HepG2 (cell line): ENCODE measurements around the gene FGFR1OP2. TPM values are rescaled to one million over a fixed set of nuclear protein-coding genes. Genes with fewer than 3 reads are reported as not detected.

Experiments
- CAMTA2 ChIP-seq: sonication (generic); formaldehyde crosslinking; IDR thresholded peaks from 2 replicates; pipeline ENCODE4 v1.4.0; 2020; ENCODE audit warnings: mild to moderate bottlenecking, missing genetic modification reagents, borderline replicate concordance
- DMAP1 ChIP-seq: IDR thresholded peaks from 2 replicates; pipeline ENCODE4 v1.6.1; 2016
- ETV5 ChIP-seq: IDR thresholded peaks from 2 replicates; pipeline ENCODE4 v1.6.1; 2018; ENCODE audit warnings: missing biosample characterization, missing genetic modification reagents, inconsistent platforms, borderline replicate concordance
- GFI1 ChIP-seq: sonication (generic); formaldehyde crosslinking; IDR thresholded peaks from 2 replicates; pipeline ENCODE4 v1.5.0; 2020; ENCODE audit warnings: missing genetic modification reagents, mild to moderate bottlenecking, borderline replicate concordance
- KDM3A ChIP-seq: IDR thresholded peaks from 2 replicates; pipeline ENCODE4 v1.6.1; 2018; ENCODE audit warnings: low read depth, missing compliant biosample characterization
- MED13 ChIP-seq: sonication (generic); formaldehyde crosslinking; IDR thresholded peaks from 2 replicates; pipeline ENCODE4 v1.5.0; 2020; ENCODE audit warnings: missing genetic modification reagents
- MEIS1 ChIP-seq: sonication (generic); formaldehyde crosslinking; IDR thresholded peaks from 2 replicates; pipeline ENCODE4 v1.9.0; 2021; ENCODE audit warnings: mild to moderate bottlenecking, missing genetic modification reagents, moderate library complexity, borderline replicate concordance
- REPIN1 ChIP-seq: sonication (generic); formaldehyde crosslinking; IDR thresholded peaks from 2 replicates; pipeline ENCODE4 v1.8.0; 2022; ENCODE audit warnings: missing genetic modification reagents, low read depth, mild to moderate bottlenecking, borderline replicate concordance
- REXO4 ChIP-seq: sonication (generic); formaldehyde crosslinking; IDR thresholded peaks from 2 replicates; pipeline ENCODE4 v1.8.0; 2022; ENCODE audit warnings: missing genetic modification reagents, mild to moderate bottlenecking, borderline replicate concordance
- SMAD3 ChIP-seq: sonication (generic); formaldehyde crosslinking; IDR thresholded peaks from 2 replicates; pipeline ENCODE4 v1.4.0; 2020; ENCODE audit warnings: missing genetic modification reagents
- ZBTB8A ChIP-seq: sonication (generic); formaldehyde crosslinking; IDR thresholded peaks from 2 replicates; pipeline ENCODE4 v1.4.0; 2020; ENCODE audit warnings: mild to moderate bottlenecking, low read depth, missing genetic modification reagents, borderline replicate concordance
- ZNF263 ChIP-seq: sonication (generic); formaldehyde crosslinking; IDR thresholded peaks from 2 replicates; pipeline ENCODE4 v1.4.0; 2020; ENCODE audit warnings: missing genetic modification reagents
- ZNF335 ChIP-seq: sonication (generic); formaldehyde crosslinking; IDR thresholded peaks from 2 replicates; pipeline ENCODE4 v1.4.0; 2020; ENCODE audit warnings: missing genetic modification reagents
- ZNF431 ChIP-seq: sonication (generic); formaldehyde crosslinking; IDR thresholded peaks from 2 replicates; pipeline ENCODE4 v1.9.0; 2022; ENCODE audit warnings: missing genetic modification reagents, low read depth, mild to moderate bottlenecking, borderline replicate concordance
- ZNF660 ChIP-seq: sonication (generic); formaldehyde crosslinking; IDR thresholded peaks from 2 replicates; pipeline ENCODE4 v1.5.1; 2020; ENCODE audit warnings: mild to moderate bottlenecking, low read depth, missing genetic modification reagents, borderline replicate concordance
- ZNF737 ChIP-seq: sonication (generic); formaldehyde crosslinking; IDR thresholded peaks from 2 replicates; pipeline ENCODE4 v1.5.0; 2020; ENCODE audit warnings: missing genetic modification reagents, mild to moderate bottlenecking, borderline replicate concordance
- ZNF850 ChIP-seq: sonication (generic); formaldehyde crosslinking; conservative IDR thresholded peaks from 2 replicates; pipeline ENCODE4 v1.9.0; 2021; ENCODE audit warnings: mild to moderate bottlenecking, missing genetic modification reagents
- ZNF878 ChIP-seq: sonication (generic); formaldehyde crosslinking; IDR thresholded peaks from 2 replicates; pipeline ENCODE4 v1.8.1; 2023; ENCODE audit warnings: mild to moderate bottlenecking, missing genetic modification reagents, moderate library complexity
- ZZZ3 ChIP-seq: sonication (generic); formaldehyde crosslinking; IDR thresholded peaks from 2 replicates; pipeline ENCODE4 v1.4.0; 2020; ENCODE audit warnings: missing genetic modification reagents, mild to moderate bottlenecking, borderline replicate concordance
- polyA plus RNA-seq, 8 experiments: library from polyadenylated mRNA; depleted of rRNA in 3 of 8; stranded (reverse) in 7 of 8; unstranded in 1 of 8; fragments of >200 nt; fragmentation: Illumina TruSeq in 4 of 8; extraction: Trizol in 4 of 8; gene quantifications; 2 replicates each; pipeline versions ENCODE4 v1.2.1 to v1.2.3, GENCODE V29; 2011 to 2016; ENCODE audit warnings: low read depth in 4 of 8, missing spikeins in 1 of 8, mixed read lengths in 1 of 8; ENCODE audit not compliant: insufficient read depth in 1 of 8
- total RNA-seq, 5 experiments: library from RNA; depleted of rRNA; stranded (reverse); fragments of >200 nt; fragmentation: Illumina TruSeq; extraction: Trizol; gene quantifications; 2 replicates each; pipeline ENCODE4 v1.2.3, GENCODE V29; 2016; ENCODE audit warnings: low read depth in 1 of 5
- TF ChIP-seq, protein P1 (sequence below): IDR thresholded peaks from 2 replicates; pipeline ENCODE4 v1.6.1; 2016; ENCODE audit warnings: low read depth, control low read depth
- TF ChIP-seq, protein P2 (sequence below): sonication (generic); formaldehyde crosslinking; IDR thresholded peaks from 2 replicates; pipeline ENCODE4 v1.5.1; 2020; ENCODE audit warnings: mild to moderate bottlenecking, missing genetic modification reagents, borderline replicate concordance
- TF ChIP-seq, protein P3 (sequence below): sonication (generic); formaldehyde crosslinking; IDR thresholded peaks from 2 replicates; pipeline ENCODE4 v1.9.0; 2022; ENCODE audit warnings: low read depth, missing genetic modification reagents
- TF ChIP-seq, protein P4 (sequence below): fragments of 450-650 bp; IDR thresholded peaks from 2 replicates; pipeline ENCODE4 v1.6.1; 2017
- TF ChIP-seq, protein P5 (sequence below): sonication (generic); formaldehyde crosslinking; IDR thresholded peaks from 2 replicates; pipeline ENCODE4 v1.8.1; 2023; ENCODE audit warnings: mild to moderate bottlenecking, missing genetic modification reagents

FGFR1OP2 gene
- total and polyA plus RNA-seq, 2 of the 13 experiments (the other 11 are each of a cell fraction or from before 2014, with no cell fraction given), result 18.3 to 38.1 TPM

DNA sequence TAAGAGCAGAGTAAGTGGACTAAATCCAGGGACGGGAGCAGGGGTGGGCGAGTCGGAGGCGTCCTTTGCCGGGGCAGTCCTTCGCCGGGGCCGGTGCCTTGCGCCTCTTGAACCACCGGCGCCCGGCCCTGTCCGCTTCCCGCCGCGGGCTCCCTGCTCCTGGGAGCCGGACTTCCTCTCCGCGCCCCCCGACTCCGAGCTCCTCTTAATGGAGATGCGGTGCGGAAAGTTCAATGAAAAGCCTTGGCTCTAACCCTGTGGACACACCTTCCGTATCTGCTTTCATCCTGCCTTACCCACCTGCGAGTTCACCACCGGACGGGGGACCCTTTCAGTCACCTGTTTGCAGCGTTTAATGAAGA, 412 bp downstream of the FGFR1OP2 start (continued):
- TF ChIP-seq, protein P1, sequence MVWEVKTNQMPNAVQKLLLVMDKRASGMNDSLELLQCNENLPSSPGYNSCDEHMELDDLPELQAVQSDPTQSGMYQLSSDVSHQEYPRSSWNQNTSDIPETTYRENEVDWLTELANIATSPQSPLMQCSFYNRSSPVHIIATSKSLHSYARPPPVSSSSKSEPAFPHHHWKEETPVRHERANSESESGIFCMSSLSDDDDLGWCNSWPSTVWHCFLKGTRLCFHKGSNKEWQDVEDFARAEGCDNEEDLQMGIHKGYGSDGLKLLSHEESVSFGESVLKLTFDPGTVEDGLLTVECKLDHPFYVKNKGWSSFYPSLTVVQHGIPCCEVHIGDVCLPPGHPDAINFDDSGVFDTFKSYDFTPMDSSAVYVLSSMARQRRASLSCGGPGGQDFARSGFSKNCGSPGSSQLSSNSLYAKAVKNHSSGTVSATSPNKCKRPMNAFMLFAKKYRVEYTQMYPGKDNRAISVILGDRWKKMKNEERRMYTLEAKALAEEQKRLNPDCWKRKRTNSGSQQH (CRISPR knock-in tag), result 0 out of 2 replicates have a peak, but pooled peaks have one; percentile 46
- TF ChIP-seq, protein P2, sequence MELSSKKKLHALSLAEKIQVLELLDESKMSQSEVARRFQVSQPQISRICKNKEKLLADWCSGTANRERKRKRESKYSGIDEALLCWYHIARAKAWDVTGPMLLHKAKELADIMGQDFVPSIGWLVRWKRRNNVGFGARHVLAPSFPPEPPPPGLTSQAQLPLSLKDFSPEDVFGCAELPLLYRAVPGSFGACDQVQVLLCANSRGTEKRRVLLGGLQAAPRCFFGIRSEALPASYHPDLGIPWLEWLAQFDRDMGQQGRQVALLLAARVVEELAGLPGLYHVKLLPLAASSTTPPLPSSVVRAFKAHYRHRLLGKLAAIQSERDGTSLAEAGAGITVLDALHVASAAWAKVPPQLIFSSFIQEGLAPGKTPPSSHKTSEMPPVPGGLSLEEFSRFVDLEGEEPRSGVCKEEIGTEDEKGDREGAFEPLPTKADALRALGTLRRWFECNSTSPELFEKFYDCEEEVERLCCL, result no peak
- TF ChIP-seq MED13 (CRISPR knock-in tag) (no peak), REXO4 (CRISPR knock-in tag) (no peak), ZNF660 (no peak), ETV5 (CRISPR knock-in tag) (0 out of 2 replicates have a peak, but pooled peaks have one; percentile 3), ZNF850 (CRISPR knock-in tag) (no peak), ZNF878 (CRISPR knock-in tag) (no peak), CAMTA2 (CRISPR knock-in tag) (no peak), REPIN1 (CRISPR knock-in tag) (no peak), ZNF263 (CRISPR knock-in tag) (no peak), DMAP1 (no peak), ZBTB8A (CRISPR knock-in tag) (no peak), ZNF431 (CRISPR knock-in tag) (no peak), ZNF737 (CRISPR knock-in tag) (no peak), ZNF335 (no peak), GFI1 (CRISPR knock-in tag) (no peak), MEIS1 (CRISPR knock-in tag) (no peak), ZZZ3 (CRISPR knock-in tag) (no peak), SMAD3 (no peak), KDM3A (CRISPR knock-in tag) (no peak)
- TF ChIP-seq, protein P3, sequence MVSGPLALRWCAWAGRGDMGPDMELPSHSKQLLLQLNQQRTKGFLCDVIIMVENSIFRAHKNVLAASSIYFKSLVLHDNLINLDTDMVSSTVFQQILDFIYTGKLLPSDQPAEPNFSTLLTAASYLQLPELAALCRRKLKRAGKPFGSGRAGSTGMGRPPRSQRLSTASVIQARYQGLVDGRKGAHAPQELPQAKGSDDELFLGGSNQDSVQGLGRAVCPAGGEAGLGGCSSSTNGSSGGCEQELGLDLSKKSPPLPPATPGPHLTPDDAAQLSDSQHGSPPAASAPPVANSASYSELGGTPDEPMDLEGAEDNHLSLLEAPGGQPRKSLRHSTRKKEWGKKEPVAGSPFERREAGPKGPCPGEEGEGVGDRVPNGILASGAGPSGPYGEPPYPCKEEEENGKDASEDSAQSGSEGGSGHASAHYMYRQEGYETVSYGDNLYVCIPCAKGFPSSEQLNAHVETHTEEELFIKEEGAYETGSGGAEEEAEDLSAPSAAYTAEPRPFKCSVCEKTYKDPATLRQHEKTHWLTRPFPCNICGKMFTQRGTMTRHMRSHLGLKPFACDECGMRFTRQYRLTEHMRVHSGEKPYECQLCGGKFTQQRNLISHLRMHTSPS (CRISPR knock-in tag), result no peak
- TF ChIP-seq, protein P4, sequence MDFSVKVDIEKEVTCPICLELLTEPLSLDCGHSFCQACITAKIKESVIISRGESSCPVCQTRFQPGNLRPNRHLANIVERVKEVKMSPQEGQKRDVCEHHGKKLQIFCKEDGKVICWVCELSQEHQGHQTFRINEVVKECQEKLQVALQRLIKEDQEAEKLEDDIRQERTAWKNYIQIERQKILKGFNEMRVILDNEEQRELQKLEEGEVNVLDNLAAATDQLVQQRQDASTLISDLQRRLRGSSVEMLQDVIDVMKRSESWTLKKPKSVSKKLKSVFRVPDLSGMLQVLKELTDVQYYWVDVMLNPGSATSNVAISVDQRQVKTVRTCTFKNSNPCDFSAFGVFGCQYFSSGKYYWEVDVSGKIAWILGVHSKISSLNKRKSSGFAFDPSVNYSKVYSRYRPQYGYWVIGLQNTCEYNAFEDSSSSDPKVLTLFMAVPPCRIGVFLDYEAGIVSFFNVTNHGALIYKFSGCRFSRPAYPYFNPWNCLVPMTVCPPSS, result no peak
- TF ChIP-seq, protein P5, sequence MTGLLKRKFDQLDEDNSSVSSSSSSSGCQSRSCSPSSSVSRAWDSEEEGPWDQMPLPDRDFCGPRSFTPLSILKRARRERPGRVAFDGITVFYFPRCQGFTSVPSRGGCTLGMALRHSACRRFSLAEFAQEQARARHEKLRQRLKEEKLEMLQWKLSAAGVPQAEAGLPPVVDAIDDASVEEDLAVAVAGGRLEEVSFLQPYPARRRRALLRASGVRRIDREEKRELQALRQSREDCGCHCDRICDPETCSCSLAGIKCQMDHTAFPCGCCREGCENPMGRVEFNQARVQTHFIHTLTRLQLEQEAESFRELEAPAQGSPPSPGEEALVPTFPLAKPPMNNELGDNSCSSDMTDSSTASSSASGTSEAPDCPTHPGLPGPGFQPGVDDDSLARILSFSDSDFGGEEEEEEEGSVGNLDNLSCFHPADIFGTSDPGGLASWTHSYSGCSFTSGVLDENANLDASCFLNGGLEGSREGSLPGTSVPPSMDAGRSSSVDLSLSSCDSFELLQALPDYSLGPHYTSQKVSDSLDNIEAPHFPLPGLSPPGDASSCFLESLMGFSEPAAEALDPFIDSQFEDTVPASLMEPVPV, result no peak
